ENCODE data around the gene USP44. TPM values are rescaled to one million over a fixed set of nuclear protein-coding genes. Genes with fewer than 3 reads are reported as not detected.
A peak's percentile ranks its signal among the peaks of the same experiment; 100 is the strongest.

USP44 gene
- total and polyA plus RNA-seq, 12 donors: 0.69 to 3.0 (median 1.3) TPM

DNA sequence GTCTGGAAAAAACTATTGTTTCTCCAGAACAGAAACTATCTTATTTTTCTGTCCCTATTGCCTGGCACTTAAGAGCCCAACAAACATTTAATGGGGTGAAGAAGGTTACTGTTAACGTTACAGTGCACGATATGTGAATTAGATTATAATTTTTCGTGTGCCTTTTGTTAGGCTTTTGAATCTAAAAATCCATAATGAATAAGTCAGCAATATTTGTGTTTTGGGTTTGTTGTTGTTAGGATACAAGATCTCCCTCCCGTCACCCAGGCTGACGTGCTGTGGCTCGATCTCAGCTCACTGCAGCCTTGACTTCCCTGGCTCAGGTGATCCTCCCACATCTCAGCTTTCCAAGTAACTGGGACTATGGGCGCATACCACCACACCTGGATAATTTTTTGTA, 69.4 kb downstream of the USP44 start:
- peaks cover 4 to 53% of the 10 kb centered on the region in 2 donors for H3K4me1 ChIP-seq (replicated peaks in 1 of 2)

DNA sequence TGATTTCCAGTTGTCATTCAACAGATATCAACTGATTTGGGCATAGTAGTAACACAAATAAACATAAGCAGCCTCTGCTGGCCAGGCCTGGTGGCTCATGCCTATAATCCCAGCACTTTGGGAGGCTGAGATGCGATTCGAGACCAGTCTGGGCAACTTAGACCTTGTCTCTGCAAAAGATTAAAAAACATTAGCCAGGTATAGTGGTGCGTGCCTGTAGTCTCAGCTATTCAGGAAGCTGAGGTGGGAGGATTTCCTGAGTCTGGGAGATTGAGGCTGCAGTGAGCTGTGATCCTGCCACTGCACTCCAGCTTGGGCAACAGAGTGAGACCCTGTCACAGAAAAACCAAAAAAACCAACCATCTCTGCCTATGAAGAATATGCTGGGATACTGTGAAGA, 70.2 kb downstream of the USP44 start:
- Histone ChIP-seq H3K27me3 (no peaks in the 10 kb centered on the region), H3K4me1 (replicated peaks in 1 of 2) (peaks cover 10 to 59% of the 10 kb centered on the region in 2 donors), H3K36me3 (replicated peaks in 1 of 2) (peaks cover 0 to 39% of the 10 kb centered on the region in 2 donors), H3K4me3 (no peak overlapping the region), H3K9me3 (replicated peaks in 1 of 3) (no peaks in the 10 kb centered on the region), H3K27ac (no peak overlapping the region)
- intact Hi-C loops (cut with DNase I): no loop called here
- no peak for TF ChIP-seq POLR2A (IDR thresholded peaks at IDR 0.05)
- TF ChIP-seq, protein P1, sequence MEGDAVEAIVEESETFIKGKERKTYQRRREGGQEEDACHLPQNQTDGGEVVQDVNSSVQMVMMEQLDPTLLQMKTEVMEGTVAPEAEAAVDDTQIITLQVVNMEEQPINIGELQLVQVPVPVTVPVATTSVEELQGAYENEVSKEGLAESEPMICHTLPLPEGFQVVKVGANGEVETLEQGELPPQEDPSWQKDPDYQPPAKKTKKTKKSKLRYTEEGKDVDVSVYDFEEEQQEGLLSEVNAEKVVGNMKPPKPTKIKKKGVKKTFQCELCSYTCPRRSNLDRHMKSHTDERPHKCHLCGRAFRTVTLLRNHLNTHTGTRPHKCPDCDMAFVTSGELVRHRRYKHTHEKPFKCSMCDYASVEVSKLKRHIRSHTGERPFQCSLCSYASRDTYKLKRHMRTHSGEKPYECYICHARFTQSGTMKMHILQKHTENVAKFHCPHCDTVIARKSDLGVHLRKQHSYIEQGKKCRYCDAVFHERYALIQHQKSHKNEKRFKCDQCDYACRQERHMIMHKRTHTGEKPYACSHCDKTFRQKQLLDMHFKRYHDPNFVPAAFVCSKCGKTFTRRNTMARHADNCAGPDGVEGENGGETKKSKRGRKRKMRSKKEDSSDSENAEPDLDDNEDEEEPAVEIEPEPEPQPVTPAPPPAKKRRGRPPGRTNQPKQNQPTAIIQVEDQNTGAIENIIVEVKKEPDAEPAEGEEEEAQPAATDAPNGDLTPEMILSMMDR (IDR thresholded peaks at IDR 0.05): no peak
- DNase-seq: no peak
- 73 to 84% (median 82%) methylated on average over 3 of the region's 3 CpGs for WGBS, 4 donors

More for the DNA sequence above, 69.4 kb downstream of the USP44 start:
- DNase-seq: no peak
- intact Hi-C loops (cut with DNase I): no loop called here
- WGBS, 4 donors: 66 to 78% (median 75%) methylated on average over 7 of the region's 7 CpGs
- no peak overlapping the region for H3K27ac ChIP-seq
- no peaks in the 10 kb centered on the region for H3K27me3 ChIP-seq
- TF ChIP-seq POLR2A (IDR thresholded peaks at IDR 0.05): no peak
- TF ChIP-seq, protein P1 (IDR thresholded peaks at IDR 0.05): no peak
- no peak overlapping the region for H3K4me3 ChIP-seq
- peaks cover 0 to 39% of the 10 kb centered on the region in 2 donors for H3K36me3 ChIP-seq (replicated peaks in 1 of 2)
- no peaks in the 10 kb centered on the region for H3K9me3 ChIP-seq (replicated peaks in 1 of 3)

DNA sequence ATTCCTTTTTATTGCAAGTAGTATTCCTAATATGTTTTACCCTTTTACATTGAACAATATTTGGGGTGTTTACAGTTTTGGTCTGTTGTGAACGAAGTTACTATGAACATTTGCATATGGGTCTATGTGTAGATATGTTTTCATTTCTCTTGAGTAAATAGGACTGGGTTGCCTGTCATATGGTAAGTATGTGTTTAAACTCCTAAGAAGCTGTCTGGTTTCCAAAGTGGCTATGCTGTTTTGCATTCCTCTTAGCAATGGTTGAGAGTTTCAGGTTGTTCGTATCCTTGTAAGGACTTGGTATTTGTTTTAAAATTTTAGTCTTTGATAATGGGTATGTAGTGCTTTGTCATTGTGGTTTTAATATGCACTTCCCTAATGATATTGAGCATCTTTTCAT, 71.0 kb downstream of the USP44 start:
- Histone ChIP-seq H3K27ac (no peak overlapping the region), H3K4me1 (replicated peaks in 1 of 2) (peaks cover 19 to 64% of the 10 kb centered on the region in 2 donors), H3K9me3 (replicated peaks in 1 of 3) (no peaks in the 10 kb centered on the region), H3K4me3 (no peak overlapping the region), H3K36me3 (replicated peaks in 1 of 2) (peaks cover 0 to 36% of the 10 kb centered on the region in 2 donors), H3K27me3 (no peaks in the 10 kb centered on the region)
- 77 to 98% (median 83%) methylated on average over 2 of the region's 2 CpGs for WGBS, 4 donors
- TF ChIP-seq, protein P1 (IDR thresholded peaks at IDR 0.05): no peak
- TF ChIP-seq POLR2A (IDR thresholded peaks at IDR 0.05): no peak
- intact Hi-C loops (cut with DNase I): no loop called here
- DNase-seq: no peak

DNA sequence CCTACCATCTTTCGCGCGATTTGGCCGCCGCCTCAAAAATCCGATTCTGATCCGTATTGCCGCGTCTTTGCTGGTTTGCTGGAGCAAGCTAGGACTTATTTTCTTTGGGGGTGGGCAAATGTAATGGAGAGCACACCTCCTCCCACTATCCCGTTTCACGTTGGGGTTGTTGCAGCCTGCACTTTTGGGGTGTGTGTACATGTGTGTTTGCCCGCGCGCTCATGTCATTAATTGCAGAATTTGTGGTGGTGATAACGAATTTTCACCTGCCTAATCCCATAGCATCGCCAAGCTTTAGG, 76.7 kb downstream of the USP44 start:
- peak overlapping the region; percentile 64 to 98 (median 90) for H3K4me3 ChIP-seq
- H3K4me1 ChIP-seq (replicated peaks in 1 of 2): peaks cover 26 to 40% of the 10 kb centered on the region in 2 donors
- H3K27ac ChIP-seq: peak overlapping the region; percentile 73 to 96 (median 93)
- H3K9me3 ChIP-seq (replicated peaks in 1 of 3): no peaks in the 10 kb centered on the region
- WGBS, 4 donors: 0 to 4% (median 1%) methylated on average over 7 to 16 of the region's 16 CpGs
- H3K36me3 ChIP-seq (replicated peaks in 1 of 2): peaks cover 0 to 31% of the 10 kb centered on the region in 2 donors
- TF ChIP-seq, protein P1 (IDR thresholded peaks at IDR 0.05): no peak
- TF ChIP-seq POLR2A (IDR thresholded peaks at IDR 0.05): no peak
- H3K27me3 ChIP-seq: no peaks in the 10 kb centered on the region
- DNase-seq: peak in 1 of 7 donors; percentile 29
- intact Hi-C loops (cut with DNase I): no loop called here

Data from adrenal gland (tissue), 12 donors.